Left lobe of liver (tissue), 1 donor: ENCODE measurements around the gene CMTR2. TPM values are rescaled to one million over a fixed set of nuclear protein-coding genes. Genes with fewer than 3 reads are reported as not detected.

ENCODE experiments used
- total RNA-seq: library from RNA; stranded (reverse); gene quantifications from one replicate; pipeline ENCODE4 v1.2.1, GENCODE V29; 2021
- donor health status: DM: no; HTN: yes; CAD: no.

CMTR2 gene
- total RNA-seq, 1 donor from 2014 or later: 9.3 TPM

Other genes starting within 250 kb of the CMTR2 start
- 0.28 TPM for gene HYDIN, start 58.7 kb downstream of the CMTR2 start, total RNA-seq
- not detected for gene CALB2, start 69.3 kb upstream of the CMTR2 start, total RNA-seq
- gene TLE7, start 152.7 kb upstream of the CMTR2 start, total RNA-seq: not detected
- gene ZNF23, start 172.8 kb upstream of the CMTR2 start, total RNA-seq: 2.5 TPM
- 3.8 TPM for gene ZNF19, start 199.9 kb upstream of the CMTR2 start, total RNA-seq
- gene CHST4, start 237.0 kb upstream of the CMTR2 start, total RNA-seq: 3.9 TPM